Mucosa of descending colon (tissue), 3 donors: ENCODE data around the gene ICAM3. TPM values are rescaled to one million over a fixed set of nuclear protein-coding genes. Genes with fewer than 3 reads are reported as not detected.
A peak's percentile ranks its signal among the peaks of the same experiment; 100 is the strongest.

Experiments
- ATAC-seq: fragments of 200-7000 bp; cut with Tn5 transposase; one replicate; pipeline ENCODE4 v1.9.1; 2020; ENCODE audit warnings: mild to moderate bottlenecking, moderate library complexity
- DNase-seq, 3 donors: peaks; one replicate each; pipeline ENCODE4 v3.0.0-alpha.2; 2020
- H3K36me3 ChIP-seq: fragments of 200-600 bp; one replicate; pipeline ENCODE4 v1.8.0; 2021; ENCODE audit warnings: low read depth, mild to moderate bottlenecking
- H3K4me1 ChIP-seq: fragments of 200-600 bp; one replicate; pipeline ENCODE4 v1.8.0; 2021; ENCODE audit warnings: low read depth, mild to moderate bottlenecking
- H3K4me3 ChIP-seq: fragments of 200-600 bp; one replicate; pipeline ENCODE4 v1.8.0; 2021; ENCODE audit warnings: mild to moderate bottlenecking
- H3K9me3 ChIP-seq: fragments of 200-600 bp; one replicate; pipeline ENCODE4 v1.8.0; 2021; ENCODE audit warnings: mild to moderate bottlenecking
- CTCF ChIP-seq: fragments of 200-600 bp; IDR thresholded peaks from one replicate; pipeline ENCODE4 v1.8.0; 2022; ENCODE audit warnings: antibody characterized with exemption, mild to moderate bottlenecking
- intact Hi-C, 2 donors: fragments of 100-400 bp; cut with DNase I in 1 of 2; cut with micrococcal nuclease in 1 of 2; formaldehyde crosslinking; loops; one replicate each; pipeline versions ENCODE4 v1.11.0 to v1.11.1; 2022; cut with DNase I, micrococcal nuclease
- total RNA-seq, 3 donors: library from RNA; stranded (reverse); fragmentation: NEBNext Ultra II Directional in 2 of 3; extraction: Animal tissue kit (Norgen Biotek cat#: 25700) in 2 of 3; gene quantifications; one replicate each; pipeline versions ENCODE4 v1.2.1 to v1.2.4, GENCODE V29; 2021 to 2023
- donor health status: DM: no; HTN: no; CAD: no; lungs with moderate emphysema.
- donor health status: DM: no; HTN: no; CAD: no.
- donor health status: DM: no; HTN: yes; CAD: no.

ICAM3 gene
- total RNA-seq, 3 donors from 2014 or later, result 16.0 to 31.6 (median 28.0) TPM

- DNase-seq, result peak in 1 of 3 donors; percentile 56
- peaks cover 3% of the 10 kb centered on the region for H3K36me3 ChIP-seq
- TF ChIP-seq CTCF, result no peak
- H3K9me3 ChIP-seq, result no peaks in the 10 kb centered on the region
- intact Hi-C loops, result no loop called here
- peak; percentile 6 for ATAC-seq
- peaks cover 19% of the 10 kb centered on the region for H3K4me1 ChIP-seq
- peak overlapping the region; percentile 22 for H3K4me3 ChIP-seq
Measured at GRCh38 chr19:10333758-10334587, 5.5 kb downstream of the ICAM3 start.

DNA sequence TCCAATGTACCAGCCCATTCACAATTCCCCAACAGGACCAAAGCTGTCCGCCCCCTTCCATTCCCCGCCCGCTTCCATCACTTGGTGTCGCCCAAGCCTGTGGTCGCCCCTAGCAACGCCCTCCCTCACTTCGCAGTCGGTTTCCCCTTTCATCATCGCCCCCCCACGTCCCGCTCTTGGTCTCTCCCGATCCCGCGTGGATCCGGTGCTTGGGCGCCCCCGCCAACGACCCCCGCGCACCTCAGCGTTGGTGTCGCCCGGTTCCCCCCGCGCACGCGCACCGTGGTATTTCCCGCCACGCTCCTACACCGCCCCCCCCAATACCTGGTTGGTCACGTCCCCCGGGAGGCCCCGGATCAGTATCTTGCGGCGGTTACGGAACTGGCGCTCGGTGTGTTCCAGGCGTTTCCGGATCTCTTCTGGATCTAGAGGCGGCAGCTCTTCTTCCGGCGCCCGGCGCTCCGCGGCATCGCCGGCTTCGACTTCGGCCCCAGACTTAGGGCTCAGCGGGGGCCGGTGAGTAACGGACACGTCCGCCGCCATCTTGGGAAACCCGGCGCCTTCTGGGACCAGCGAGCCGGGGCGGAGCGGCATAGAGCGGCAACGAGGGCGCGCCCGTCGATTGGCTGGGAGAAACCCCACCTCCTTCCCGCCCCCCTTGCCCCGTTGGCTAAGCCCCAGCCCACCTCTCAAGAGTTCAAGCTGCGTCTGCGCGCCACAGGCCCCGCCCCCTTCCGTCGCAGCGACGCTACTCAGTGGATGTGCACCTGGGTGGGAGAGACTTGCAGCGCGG, 6.3 kb downstream of the ICAM3 start, which contains the start of gene RAVER1:
Gene RAVER1, minus strand, starts transcription at position 565 of the 793 bp plus-strand sequence. Its CDS starts 22 bp downstream, at position 543.
- H3K4me1 ChIP-seq, result peaks cover 19% of the 10 kb centered on the region
- peak within 1 kb of the TSS; percentile 75 for H3K4me3 ChIP-seq
- H3K36me3 ChIP-seq, result peaks cover 6% of the 10 kb centered on the region
- no peak for TF ChIP-seq CTCF
- intact Hi-C loops, result no loop called here
- ATAC-seq (peak; percentile 90), DNase-seq (peak; percentile 98 to 99 (median 99))
- H3K9me3 ChIP-seq, result no peaks in the 10 kb centered on the region

GRCh38 chr19:10332158-10332964, 7.1 kb downstream of the ICAM3 start:
- intact Hi-C loops, result no loop called here
- peak overlapping the region; percentile 75 for H3K4me3 ChIP-seq
- DNase-seq, result peak in 2 of 3 donors; percentile 70 to 71
- H3K9me3 ChIP-seq, result no peaks in the 10 kb centered on the region
- peaks cover 19% of the 10 kb centered on the region for H3K4me1 ChIP-seq
- no peak for TF ChIP-seq CTCF
- peaks cover 11% of the 10 kb centered on the region for H3K36me3 ChIP-seq
- ATAC-seq, result peak; percentile 54

- DNase-seq, result no peak
- TF ChIP-seq CTCF, result no peak
- H3K9me3 ChIP-seq, result no peaks in the 10 kb centered on the region
- no peak for ATAC-seq
- H3K4me1 ChIP-seq, result peaks cover 14% of the 10 kb centered on the region
- intact Hi-C loops, result no loop called here
- H3K36me3 ChIP-seq, result peaks cover 17% of the 10 kb centered on the region
- H3K4me3 ChIP-seq, result no peak overlapping the region
Measured at GRCh38 chr19:10329555-10329954, 9.9 kb downstream of the ICAM3 start.
